HEK293 (cell line): ENCODE results near the gene DOK7.

Experiments used
- CTCF ChIA-PET: fragments of 350-600 bp; formaldehyde crosslinking; extraction: SDS; loops from one replicate; lab custom pipeline; 2021; ENCODE audit warnings: antibody characterized with exemption; lab: Yijun Ruan, JAX
- POLR2A ChIA-PET: fragments of 300-600 bp; formaldehyde crosslinking; extraction: SDS; loops from one replicate; lab custom pipeline; 2020; ENCODE audit warnings: antibody characterized with exemption, inconsistent platforms; lab: Yijun Ruan, JAX
- H3K27ac ChIP-seq: fragments of 200-500 bp; sonication (Bioruptor generic); 2 replicates; pipeline ENCODE4 v1.5.1; 2014; ENCODE audit warnings: low read depth, low read length, control low read depth, inconsistent platforms; ENCODE audit errors: extremely low read depth
- H3K36me3 ChIP-seq, 2 experiments: fragments of 200-500 bp in 1 of 2; sonication (Bioruptor generic) in 1 of 2; 1 replicate in 1 of 2; 2 replicates in 1 of 2; pipeline ENCODE4 v1.5.1; 2014 to 2017; ENCODE audit warnings: inconsistent platforms in 2 of 2, low read length in 2 of 2; ENCODE audit not compliant: control insufficient read depth in 2 of 2, insufficient read depth in 1 of 2
- H3K4me1 ChIP-seq: fragments of 200-500 bp; sonication (Bioruptor generic); 2 replicates; pipeline ENCODE4 v1.5.1; 2014; ENCODE audit warnings: mild to moderate bottlenecking, low read length, inconsistent platforms; ENCODE audit not compliant: control insufficient read depth, insufficient read depth
- H3K4me3 ChIP-seq: 2 replicates; pipeline ENCODE4 v1.5.1; 2011; ENCODE audit warnings: low read depth, mild to moderate bottlenecking, control low read depth, low read length, moderate library complexity
- H3K9me3 ChIP-seq: fragments of 200-500 bp; sonication (Bioruptor generic); 2 replicates; pipeline ENCODE4 v1.5.1; 2014; ENCODE audit warnings: low read depth, low read length, inconsistent platforms; ENCODE audit not compliant: control insufficient read depth, insufficient read depth
- GFI1B ChIP-seq: fragments of 450-650 bp; formaldehyde crosslinking; IDR thresholded peaks from 2 replicates; pipeline ENCODE4 v1.5.1; 2016; ENCODE audit warnings: missing biosample characterization, missing genetic modification characterization
- GLIS1 ChIP-seq: fragments of 450-650 bp; formaldehyde crosslinking; IDR thresholded peaks from 2 replicates; pipeline ENCODE4 v1.5.1; 2016; ENCODE audit warnings: missing biosample characterization, missing genetic modification characterization
- GLIS2 ChIP-seq: fragments of 450-650 bp; formaldehyde crosslinking; IDR thresholded peaks from 2 replicates; pipeline ENCODE4 v1.5.1; 2016; ENCODE audit warnings: missing biosample characterization, missing genetic modification characterization
- HOXC10 ChIP-seq: sonication (generic); formaldehyde crosslinking; IDR thresholded peaks from 2 replicates; pipeline ENCODE4 v1.8.1; 2023; ENCODE audit warnings: mild to moderate bottlenecking, missing genetic modification reagents
- KLF8 ChIP-seq: fragments of 450-650 bp; formaldehyde crosslinking; IDR thresholded peaks from 2 replicates; pipeline ENCODE4 v1.5.1; 2016; ENCODE audit warnings: missing biosample characterization, missing genetic modification characterization
- KLF9 ChIP-seq: fragments of 450-650 bp; formaldehyde crosslinking; IDR thresholded peaks from 2 replicates; pipeline ENCODE4 v1.5.1; 2016; ENCODE audit warnings: missing biosample characterization, missing genetic modification characterization, low read depth
- REST ChIP-seq: fragments of 450-650 bp; formaldehyde crosslinking; IDR thresholded peaks from 2 replicates; pipeline ENCODE4 v1.5.1; 2016; ENCODE audit warnings: missing biosample characterization, missing genetic modification characterization
- ZBTB20 ChIP-seq: fragments of 450-650 bp; formaldehyde crosslinking; IDR thresholded peaks from 2 replicates; pipeline ENCODE4 v1.5.1; 2016; ENCODE audit warnings: missing biosample characterization, missing genetic modification characterization
- ZNF169 ChIP-seq: fragments of 450-650 bp; formaldehyde crosslinking; IDR thresholded peaks from 2 replicates; pipeline ENCODE4 v1.5.1; 2016; ENCODE audit warnings: missing biosample characterization, missing genetic modification characterization
- ZNF174 ChIP-seq: fragments of 450-650 bp; formaldehyde crosslinking; IDR thresholded peaks from 2 replicates; pipeline ENCODE4 v1.5.0; 2017; ENCODE audit warnings: missing biosample characterization, mild to moderate bottlenecking, missing genetic modification characterization
- ZNF175 ChIP-seq: fragments of 450-650 bp; formaldehyde crosslinking; IDR thresholded peaks from 2 replicates; pipeline ENCODE4 v1.5.1; 2016; ENCODE audit warnings: missing biosample characterization, missing genetic modification characterization
- ZNF184 ChIP-seq: fragments of 450-650 bp; IDR thresholded peaks from 2 replicates; pipeline ENCODE4 v1.5.1; 2018; ENCODE audit warnings: missing biosample characterization, mild to moderate bottlenecking, missing genetic modification characterization
- ZNF324 ChIP-seq: fragments of 450-650 bp; formaldehyde crosslinking; IDR thresholded peaks from 2 replicates; pipeline ENCODE4 v1.5.1; 2016; ENCODE audit warnings: missing biosample characterization, missing genetic modification characterization
- ZNF394 ChIP-seq: fragments of 450-650 bp; formaldehyde crosslinking; IDR thresholded peaks from 2 replicates; pipeline ENCODE4 v1.5.1; 2016; ENCODE audit warnings: missing biosample characterization, missing genetic modification characterization, mild to moderate bottlenecking, moderate library complexity, borderline replicate concordance
- ZNF488 ChIP-seq: fragments of 450-650 bp; formaldehyde crosslinking; IDR thresholded peaks from 2 replicates; pipeline ENCODE4 v1.5.1; 2016; ENCODE audit warnings: missing biosample characterization, missing genetic modification characterization
- ZNF501 ChIP-seq: fragments of 450-650 bp; formaldehyde crosslinking; IDR thresholded peaks from 2 replicates; pipeline ENCODE4 v1.5.1; 2016; ENCODE audit warnings: missing biosample characterization, missing genetic modification characterization
- ZNF580 ChIP-seq: fragments of 450-650 bp; formaldehyde crosslinking; IDR thresholded peaks from 2 replicates; pipeline ENCODE4 v1.5.1; 2016; ENCODE audit warnings: missing biosample characterization, missing genetic modification characterization
- ZNF600 ChIP-seq: fragments of 450-650 bp; formaldehyde crosslinking; IDR thresholded peaks from 2 replicates; pipeline ENCODE4 v1.5.1; 2016; ENCODE audit warnings: missing biosample characterization, missing genetic modification characterization
- ZNF610 ChIP-seq: fragments of 450-650 bp; formaldehyde crosslinking; IDR thresholded peaks from 2 replicates; pipeline ENCODE4 v1.5.1; 2016; ENCODE audit warnings: missing biosample characterization, missing genetic modification characterization, borderline replicate concordance
- TF ChIP-seq, protein P1 (sequence below): IDR thresholded peaks from 2 replicates; pipeline ENCODE4 v1.6.1; 2011; ENCODE audit warnings: mild to moderate bottlenecking, low read depth, low read length, borderline replicate concordance
- TF ChIP-seq, protein P2 (sequence below): fragments of 450-650 bp; formaldehyde crosslinking; IDR thresholded peaks from 2 replicates; pipeline ENCODE4 v1.5.1; 2016; ENCODE audit warnings: missing biosample characterization, missing genetic modification characterization
- TF ChIP-seq, protein P3 (sequence below): fragments of 450-650 bp; formaldehyde crosslinking; IDR thresholded peaks from 2 replicates; pipeline ENCODE4 v1.5.1; 2016; ENCODE audit warnings: missing biosample characterization, missing genetic modification characterization

Gene DOK7

DNA sequence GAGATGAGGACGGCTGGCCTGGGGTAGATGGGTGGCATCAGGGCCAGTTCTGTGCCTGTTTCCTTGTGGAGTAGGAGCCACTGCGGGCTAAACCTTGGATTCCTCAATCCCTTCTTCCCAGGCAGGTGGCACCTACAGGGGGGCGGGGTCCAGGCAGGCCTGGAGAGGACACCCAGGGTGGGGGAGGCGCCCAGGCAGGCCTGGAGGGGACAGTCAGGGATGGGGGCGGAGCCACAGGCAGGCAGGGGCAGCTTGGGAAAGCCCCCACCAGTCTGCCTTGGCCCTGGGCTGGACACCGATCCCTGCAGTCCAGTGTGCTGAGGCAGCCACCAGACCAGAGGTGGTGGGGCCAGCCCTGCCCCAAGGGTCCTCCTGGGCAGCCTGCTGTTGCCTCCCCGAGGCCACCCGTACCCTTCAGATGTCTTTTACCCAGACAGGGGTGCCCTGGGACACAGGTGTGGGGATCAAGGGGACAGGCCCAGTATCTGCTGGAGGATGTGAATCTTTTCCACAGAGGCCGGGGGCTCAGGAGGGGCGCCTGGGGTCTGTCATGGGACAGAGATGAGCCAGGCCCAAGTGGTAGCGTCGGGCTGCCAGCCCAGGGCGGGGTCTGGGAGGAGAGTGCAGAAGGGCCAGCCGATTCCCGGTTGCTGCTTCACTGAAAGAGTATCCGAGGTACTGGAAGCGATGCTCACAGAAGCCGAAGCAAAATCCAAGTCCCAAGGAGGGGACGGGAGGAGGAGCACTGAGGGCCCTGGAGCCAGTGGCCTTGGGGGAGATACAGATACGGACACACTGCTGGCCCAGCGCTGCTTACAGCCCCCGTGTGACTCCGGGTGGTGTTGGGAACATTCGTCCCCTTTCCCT, 34.6 kb downstream of the DOK7 start:
- H3K4me1 ChIP-seq = no peaks in the 10 kb centered on the region
- POLR2A ChIA-PET = no interaction called here
- TF ChIP-seq ZNF324 (tag by site-specific recombination) (no peak), GLIS1 (tag by site-specific recombination) (peak; percentile 32; the same call in 1 of the 2 replicates), GFI1B (tag by site-specific recombination) (no peak), ZNF610 (tag by site-specific recombination) (no peak), REST (tag by site-specific recombination) (no peak), ZBTB20 (peak; percentile 56), ZNF175 (tag by site-specific recombination) (no peak), KLF9 (tag by site-specific recombination) (0 out of 2 replicates have a peak, but pooled peaks have one; percentile 12), ZNF488 (tag by site-specific recombination) (no peak), ZNF600 (peak; percentile 52; the same call in 1 of the 2 replicates), ZNF169 (tag by site-specific recombination) (no peak), ZNF394 (tag by site-specific recombination) (no peak), KLF8 (tag by site-specific recombination) (peak; percentile 40; the same call in 1 of the 2 replicates), ZNF580 (tag by site-specific recombination) (no peak), ZNF174 (tag by site-specific recombination) (no peak), HOXC10 (CRISPR knock-in tag) (no peak), ZNF501 (no peak), ZNF184 (tag by site-specific recombination) (no peak), GLIS2 (tag by site-specific recombination) (0 out of 2 replicates have a peak, but pooled peaks have one; percentile 36)
- TF ChIP-seq, protein P1, sequence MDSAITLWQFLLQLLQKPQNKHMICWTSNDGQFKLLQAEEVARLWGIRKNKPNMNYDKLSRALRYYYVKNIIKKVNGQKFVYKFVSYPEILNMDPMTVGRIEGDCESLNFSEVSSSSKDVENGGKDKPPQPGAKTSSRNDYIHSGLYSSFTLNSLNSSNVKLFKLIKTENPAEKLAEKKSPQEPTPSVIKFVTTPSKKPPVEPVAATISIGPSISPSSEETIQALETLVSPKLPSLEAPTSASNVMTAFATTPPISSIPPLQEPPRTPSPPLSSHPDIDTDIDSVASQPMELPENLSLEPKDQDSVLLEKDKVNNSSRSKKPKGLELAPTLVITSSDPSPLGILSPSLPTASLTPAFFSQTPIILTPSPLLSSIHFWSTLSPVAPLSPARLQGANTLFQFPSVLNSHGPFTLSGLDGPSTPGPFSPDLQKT = no peak
- TF ChIP-seq, protein P2, sequence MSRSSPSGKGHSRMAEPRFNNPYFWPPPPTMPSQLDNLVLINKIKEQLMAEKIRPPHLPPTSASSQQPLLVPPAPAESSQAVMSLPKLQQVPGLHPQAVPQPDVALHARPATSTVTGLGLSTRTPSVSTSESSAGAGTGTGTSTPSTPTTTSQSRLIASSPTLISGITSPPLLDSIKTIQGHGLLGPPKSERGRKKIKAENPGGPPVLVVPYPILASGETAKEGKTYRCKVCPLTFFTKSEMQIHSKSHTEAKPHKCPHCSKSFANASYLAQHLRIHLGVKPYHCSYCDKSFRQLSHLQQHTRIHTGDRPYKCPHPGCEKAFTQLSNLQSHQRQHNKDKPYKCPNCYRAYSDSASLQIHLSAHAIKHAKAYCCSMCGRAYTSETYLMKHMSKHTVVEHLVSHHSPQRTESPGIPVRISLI = no peak
- TF ChIP-seq, protein P3, sequence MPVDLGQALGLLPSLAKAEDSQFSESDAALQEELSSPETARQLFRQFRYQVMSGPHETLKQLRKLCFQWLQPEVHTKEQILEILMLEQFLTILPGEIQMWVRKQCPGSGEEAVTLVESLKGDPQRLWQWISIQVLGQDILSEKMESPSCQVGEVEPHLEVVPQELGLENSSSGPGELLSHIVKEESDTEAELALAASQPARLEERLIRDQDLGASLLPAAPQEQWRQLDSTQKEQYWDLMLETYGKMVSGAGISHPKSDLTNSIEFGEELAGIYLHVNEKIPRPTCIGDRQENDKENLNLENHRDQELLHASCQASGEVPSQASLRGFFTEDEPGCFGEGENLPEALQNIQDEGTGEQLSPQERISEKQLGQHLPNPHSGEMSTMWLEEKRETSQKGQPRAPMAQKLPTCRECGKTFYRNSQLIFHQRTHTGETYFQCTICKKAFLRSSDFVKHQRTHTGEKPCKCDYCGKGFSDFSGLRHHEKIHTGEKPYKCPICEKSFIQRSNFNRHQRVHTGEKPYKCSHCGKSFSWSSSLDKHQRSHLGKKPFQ (tag by site-specific recombination) = no peak
- CTCF ChIA-PET = no interaction called here
- H3K9me3 ChIP-seq = no peaks in the 10 kb centered on the region
- H3K36me3 ChIP-seq = peaks cover 0 to 5% of the 10 kb centered on the region in 2 experiments; a peak in 1 of 3 replicates
- H3K27ac ChIP-seq = no peak overlapping the region
- no peak overlapping the region for H3K4me3 ChIP-seq
